ENCODE data around the gene RAP1GAP2. TPM values are rescaled to one million over a fixed set of nuclear protein-coding genes. Genes with fewer than 3 reads are reported as not detected.
A peak's percentile ranks its signal among the peaks of the same experiment; 100 is the strongest.
"Not testable (repeated sequence)": the region's sequence is repeated elsewhere in the genome, so short reads cannot be mapped to it uniquely, and the experiment has no call there.

Gene RAP1GAP2
- total RNA-seq, 3 donors from 2014 or later (not counting 1 experiment from before 2014, with no cell fraction given) = 274 to 418 (median 390) TPM

DNA sequence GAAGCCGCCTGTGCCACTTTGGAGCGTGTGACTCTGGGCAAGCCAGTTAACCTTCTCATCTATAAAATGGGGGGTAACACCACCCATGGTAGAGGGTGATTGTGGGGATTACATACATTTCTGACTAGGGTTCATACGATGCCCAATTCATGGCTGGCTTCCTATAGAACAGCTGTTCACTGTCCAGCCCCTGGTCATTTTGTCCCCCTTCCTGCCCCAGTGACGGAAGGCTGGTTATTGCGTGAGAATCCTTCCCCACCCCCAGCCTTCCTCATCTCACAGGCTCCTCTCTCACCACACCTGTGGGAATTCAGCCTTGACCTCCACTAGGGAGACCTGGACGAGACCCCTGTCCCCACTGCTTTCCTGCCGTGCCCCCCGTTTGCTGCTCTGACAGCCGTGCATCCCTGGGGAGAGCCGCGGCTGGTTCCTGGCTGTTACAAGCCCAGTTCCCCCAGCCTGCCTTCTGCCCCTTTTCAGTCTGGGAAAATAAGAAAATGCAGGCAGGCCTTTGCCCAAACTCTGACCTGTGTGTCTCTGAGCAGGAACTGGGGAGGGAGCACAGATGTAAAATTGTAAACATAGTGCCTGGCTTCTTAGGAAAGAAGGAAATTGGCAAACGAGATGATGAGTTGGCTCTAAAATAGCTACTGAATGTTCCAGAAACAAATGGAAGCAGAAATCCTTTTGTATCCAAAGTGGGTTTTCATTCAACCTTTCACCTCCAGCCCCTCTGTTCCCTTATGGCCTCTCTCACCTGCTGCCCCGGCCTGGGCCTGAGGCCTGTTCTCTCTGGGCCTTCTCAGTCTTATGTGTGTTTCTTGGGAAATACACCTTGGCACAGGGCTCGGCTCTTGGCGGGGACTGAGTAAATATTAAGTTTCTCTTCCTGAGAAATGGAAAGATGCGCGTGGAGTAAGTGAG lies 199.9 kb downstream of the RAP1GAP2 start:
- Histone ChIP-seq H3K27ac (ENCODE audit: low read length) (no peak overlapping the region), H3K9me3 (ENCODE audit: control insufficient read depth, insufficient read depth, low read length) (no peaks in the 10 kb centered on the region), H3K36me3 (ENCODE audit: control insufficient read depth, insufficient read depth, low read length) (peaks cover 74% of the 10 kb centered on the region), H3K27me3 (ENCODE audit: control insufficient read depth, insufficient read depth, low read length) (no peaks in the 10 kb centered on the region), H3K4me3 (ENCODE audit: low read length) (no peak overlapping the region), H3K4me1 (ENCODE audit: control insufficient read depth, insufficient read depth, low read length) (no peaks in the 10 kb centered on the region)
- 95% methylated on average over 17 of the region's 17 CpGs for WGBS (ENCODE audit: insufficient coverage)
- DNase-seq (peak in 1 of 2 donors; percentile 14), ATAC-seq (no peak)
- intact Hi-C loops (cut with micrococcal nuclease) = no loop called here
- Mint-ChIP-seq H3K27me3 (ENCODE audit: low read depth in 2 of 2) (no peaks in the 10 kb centered on the region), H3K27ac (peak overlapping the region in 1 of 2 donors; percentile 57), H3K4me1 (peaks cover 4 to 10% of the 10 kb centered on the region in 2 donors), H3K4me3 (no peak overlapping the region), H3K36me3 (peaks cover 9% of the 10 kb centered on the region), H3K9me3 (no peaks in the 10 kb centered on the region)
- TF ChIP-seq, protein P1, sequence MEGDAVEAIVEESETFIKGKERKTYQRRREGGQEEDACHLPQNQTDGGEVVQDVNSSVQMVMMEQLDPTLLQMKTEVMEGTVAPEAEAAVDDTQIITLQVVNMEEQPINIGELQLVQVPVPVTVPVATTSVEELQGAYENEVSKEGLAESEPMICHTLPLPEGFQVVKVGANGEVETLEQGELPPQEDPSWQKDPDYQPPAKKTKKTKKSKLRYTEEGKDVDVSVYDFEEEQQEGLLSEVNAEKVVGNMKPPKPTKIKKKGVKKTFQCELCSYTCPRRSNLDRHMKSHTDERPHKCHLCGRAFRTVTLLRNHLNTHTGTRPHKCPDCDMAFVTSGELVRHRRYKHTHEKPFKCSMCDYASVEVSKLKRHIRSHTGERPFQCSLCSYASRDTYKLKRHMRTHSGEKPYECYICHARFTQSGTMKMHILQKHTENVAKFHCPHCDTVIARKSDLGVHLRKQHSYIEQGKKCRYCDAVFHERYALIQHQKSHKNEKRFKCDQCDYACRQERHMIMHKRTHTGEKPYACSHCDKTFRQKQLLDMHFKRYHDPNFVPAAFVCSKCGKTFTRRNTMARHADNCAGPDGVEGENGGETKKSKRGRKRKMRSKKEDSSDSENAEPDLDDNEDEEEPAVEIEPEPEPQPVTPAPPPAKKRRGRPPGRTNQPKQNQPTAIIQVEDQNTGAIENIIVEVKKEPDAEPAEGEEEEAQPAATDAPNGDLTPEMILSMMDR (IDR thresholded peaks at IDR 0.05) = no peak

DNA sequence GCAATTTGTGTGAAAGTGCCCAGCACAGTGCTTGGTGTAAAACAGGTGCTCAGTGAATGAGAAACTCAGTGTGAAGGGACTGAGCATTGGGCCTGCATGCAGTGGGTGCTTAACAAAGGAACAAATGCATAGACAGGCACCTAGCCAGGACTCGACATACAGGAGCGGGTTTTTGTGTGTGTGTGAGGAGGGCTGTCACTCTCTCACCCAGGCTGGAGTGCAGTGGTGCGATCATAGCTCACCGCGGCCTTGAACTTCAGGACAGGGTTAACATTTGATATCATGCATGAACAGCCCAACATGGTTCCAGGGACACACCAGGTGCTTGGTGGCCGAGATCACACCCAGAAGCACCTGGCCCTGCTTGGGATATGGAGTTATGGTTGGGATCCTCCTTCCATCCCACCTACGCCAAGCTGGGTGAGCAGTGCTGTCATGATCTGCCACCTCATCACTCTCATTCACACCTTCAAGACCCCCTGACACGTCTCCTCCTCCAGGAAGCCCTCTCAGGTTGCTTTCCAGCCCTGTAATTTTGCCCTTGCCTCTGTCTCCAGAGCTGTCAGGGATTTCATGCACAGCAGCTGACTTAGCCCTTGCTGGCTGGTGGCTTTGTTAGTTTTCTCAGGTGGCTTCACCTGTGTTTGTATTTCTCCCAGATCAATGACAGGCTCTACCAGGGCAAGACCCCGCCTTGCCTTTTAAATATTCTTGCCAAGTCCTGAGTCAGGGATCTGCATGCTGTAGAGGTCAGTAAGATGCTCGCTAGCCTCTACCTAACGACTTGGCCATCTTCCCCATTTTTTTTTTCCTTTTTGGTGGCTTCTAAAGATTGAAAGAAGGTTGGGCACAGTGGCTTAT lies 200.8 kb downstream of the RAP1GAP2 start:
- peaks cover 7% of the 10 kb centered on the region for H3K4me1 ChIP-seq (ENCODE audit: control insufficient read depth, insufficient read depth, low read length)
- H3K27me3 ChIP-seq (ENCODE audit: control insufficient read depth, insufficient read depth, low read length) = no peaks in the 10 kb centered on the region
- intact Hi-C loops (cut with micrococcal nuclease) = no loop called here
- ATAC-seq (no peak), DNase-seq (no peak)
- TF ChIP-seq, protein P1 (IDR thresholded peaks at IDR 0.05) = no peak
- peaks cover 9% of the 10 kb centered on the region for H3K36me3 Mint-ChIP-seq
- H3K36me3 ChIP-seq (ENCODE audit: control insufficient read depth, insufficient read depth, low read length) = peaks cover 67% of the 10 kb centered on the region
- peaks cover 6 to 13% of the 10 kb centered on the region in 2 donors for H3K4me1 Mint-ChIP-seq
- no peak overlapping the region for H3K4me3 ChIP-seq (ENCODE audit: low read length)
- H3K27ac ChIP-seq (ENCODE audit: low read length) = no peak overlapping the region
- peak overlapping the region; percentile 48 to 57 for H3K27ac Mint-ChIP-seq
- H3K9me3 ChIP-seq (ENCODE audit: control insufficient read depth, insufficient read depth, low read length) = no peaks in the 10 kb centered on the region
- 94% methylated on average over 11 of the region's 11 CpGs for WGBS (ENCODE audit: insufficient coverage)
- no peaks in the 10 kb centered on the region for H3K9me3 Mint-ChIP-seq
- H3K27me3 Mint-ChIP-seq (ENCODE audit: low read depth in 2 of 2) = no peaks in the 10 kb centered on the region
- no peak overlapping the region for H3K4me3 Mint-ChIP-seq

DNA sequence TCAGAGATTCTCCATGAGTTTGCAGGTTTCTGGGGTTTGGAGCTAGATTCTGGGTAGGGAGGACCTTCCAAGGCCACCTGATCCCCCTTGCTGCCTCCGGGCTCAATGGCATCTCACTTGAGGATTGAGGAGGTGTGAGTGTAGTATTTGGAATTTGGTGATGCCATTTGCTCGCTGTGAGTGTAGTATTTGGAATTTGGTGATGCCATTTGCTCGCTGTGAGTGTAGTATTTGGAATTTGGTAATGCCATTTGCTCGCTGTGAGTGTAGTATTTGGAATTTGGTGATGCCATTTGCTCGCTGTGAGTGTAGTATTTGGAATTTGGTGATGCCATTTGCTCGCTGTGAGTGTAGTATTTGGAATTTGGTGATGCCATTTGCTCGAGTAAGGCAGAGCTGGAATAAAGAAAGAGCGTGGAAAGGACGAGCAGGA lies 202.2 kb downstream of the RAP1GAP2 start:
- intact Hi-C loops (cut with micrococcal nuclease); DNase-seq; H3K27ac ChIP-seq (ENCODE audit: low read length); H3K36me3 Mint-ChIP-seq; H3K27me3 ChIP-seq (ENCODE audit: control insufficient read depth, insufficient read depth, low read length); H3K4me3 Mint-ChIP-seq; ATAC-seq; H3K9me3 Mint-ChIP-seq; H3K9me3 ChIP-seq (ENCODE audit: control insufficient read depth, insufficient read depth, low read length); H3K4me3 ChIP-seq (ENCODE audit: low read length); H3K27me3 Mint-ChIP-seq (ENCODE audit: low read depth in 2 of 2): not testable (repeated sequence)
- peaks cover 58% of the 10 kb centered on the region for H3K36me3 ChIP-seq (ENCODE audit: control insufficient read depth, insufficient read depth, low read length)
- peak overlapping the region; percentile 48 to 57 for H3K27ac Mint-ChIP-seq
- 93% methylated on average over 9 of the region's 9 CpGs for WGBS (ENCODE audit: insufficient coverage)
- peaks cover 20 to 28% of the 10 kb centered on the region in 2 donors for H3K4me1 Mint-ChIP-seq
- H3K4me1 ChIP-seq (ENCODE audit: control insufficient read depth, insufficient read depth, low read length) = peaks cover 22% of the 10 kb centered on the region

Data from natural killer cell (primary cell).